Gastroesophageal sphincter (tissue), 3 donors: ENCODE measurements around the gene PRKN.

Experiments used
- CTCF ChIP-seq, 4 experiments: fragments of 200-600 bp in 2 of 4; fragments of 450-650 bp in 2 of 4; sonication (generic) in 1 of 4; IDR thresholded peaks; one replicate each; pipeline ENCODE4 v1.5.1; 2017 to 2019; ENCODE audit warnings: antibody characterized with exemption in 4 of 4, mild to moderate bottlenecking in 2 of 4, moderate library complexity in 2 of 4
- POLR2A ChIP-seq, 2 donors: fragments of 450-650 bp; IDR thresholded peaks; one replicate each; pipeline ENCODE4 v1.6.1; 2017; ENCODE audit warnings: antibody characterized with exemption in 2 of 2, mild to moderate bottlenecking in 2 of 2, moderate library complexity in 1 of 2

GRCh38 chr6:161418463-161418945 lies 1309.1 kb downstream of the PRKN start:
- TF ChIP-seq POLR2A (IDR thresholded peaks at IDR 0.05) (no peak), CTCF (IDR thresholded peaks at IDR 0.05) (peak; percentile 54 to 80 (median 76))
